Stimulated activated CD4-positive, alpha-beta T cell treated with anti-CD3 and anti-CD28 coated beads, Interleukin-15, amount 100 ng/mL, for 48 hours (primary cell): ENCODE measurements around the gene NDUFAF8.

Source experiments
- DNase-seq, 2 donors: peaks; one replicate each; pipeline ENCODE4 v3.0.0-alpha.2; 2020; ENCODE audit warnings: low read depth in 2 of 2

NDUFAF8 gene

GRCh38 chr17:81238490-81238814 is 666 bp upstream of the NDUFAF8 start:
- no peak for DNase-seq

- DNase-seq, result peak; percentile 27 to 47
Observed at GRCh38 chr17:81239714-81240555, 817 bp downstream of the NDUFAF8 start.

- DNase-seq, result no peak
Observed at GRCh38 chr17:81240761-81241160, 1.6 kb downstream of the NDUFAF8 start.

GRCh38 chr17:81241203-81241602 is 2.1 kb downstream of the NDUFAF8 start:
- DNase-seq, result no peak

GRCh38 chr17:81241648-81242420 is 2.7 kb downstream of the NDUFAF8 start:
- DNase-seq, result peak in 1 of 2 donors; percentile 55

GRCh38 chr17:81242421-81243332 is 3.6 kb downstream of the NDUFAF8 start:
- no peak for DNase-seq

- no peak for DNase-seq
Observed at GRCh38 chr17:81243333-81243664, 4.2 kb downstream of the NDUFAF8 start.

- no peak for DNase-seq
Observed at GRCh38 chr17:81244358-81245023, 5.4 kb downstream of the NDUFAF8 start.

- DNase-seq, result no peak
Observed at GRCh38 chr17:81245024-81245664, 6.0 kb downstream of the NDUFAF8 start.

- DNase-seq, result no peak
Observed at GRCh38 chr17:81245665-81246342, 6.7 kb downstream of the NDUFAF8 start.

- DNase-seq, result no peak
Observed at GRCh38 chr17:81246343-81246670, 7.2 kb downstream of the NDUFAF8 start.

GRCh38 chr17:81246679-81247338 is 7.7 kb downstream of the NDUFAF8 start:
- DNase-seq, result no peak

GRCh38 chr17:81247339-81247990 is 8.3 kb downstream of the NDUFAF8 start:
- no peak for DNase-seq

- DNase-seq, result no peak
Observed at GRCh38 chr17:81248649-81249048, 9.5 kb downstream of the NDUFAF8 start.

- DNase-seq, result no peak
Observed at GRCh38 chr17:81249223-81250040, 10.3 kb downstream of the NDUFAF8 start.

- no peak for DNase-seq
Observed at GRCh38 chr17:81250286-81251093, 11.4 kb downstream of the NDUFAF8 start.

GRCh38 chr17:81251094-81251708 is 12.1 kb downstream of the NDUFAF8 start:
- no peak for DNase-seq
